KMS-11 (cell line): ENCODE results near the gene GADL1.

Experiments used
- H2AFZ ChIP-seq: fragments of 200-600 bp; sonication (generic); 2 replicates; pipeline ENCODE4 v1.6.1; 2016; ENCODE audit warnings: antibody characterized with exemption, mixed run types, low read depth
- H3K27ac ChIP-seq: fragments of 200-600 bp; sonication (generic); 2 replicates; pipeline ENCODE4 v1.6.1; 2016; ENCODE audit warnings: mild to moderate bottlenecking, mixed run types
- H3K27me3 ChIP-seq: fragments of 200-600 bp; sonication (generic); 2 replicates; pipeline ENCODE4 v1.6.1; 2017; ENCODE audit warnings: mild to moderate bottlenecking, low read depth, mixed run types, moderate library complexity; ENCODE audit not compliant: insufficient read depth
- H3K36me3 ChIP-seq: fragments of 200-600 bp; sonication (generic); 2 replicates; pipeline ENCODE4 v1.6.1; 2017; ENCODE audit warnings: mild to moderate bottlenecking, mixed run types; ENCODE audit not compliant: insufficient read depth
- H3K4me1 ChIP-seq: fragments of 200-600 bp; sonication (generic); 2 replicates; pipeline ENCODE4 v1.6.1; 2016; ENCODE audit warnings: mild to moderate bottlenecking, low read depth, mixed run types; ENCODE audit not compliant: poor library complexity, severe bottlenecking
- H3K4me2 ChIP-seq: fragments of 200-600 bp; sonication (generic); 2 replicates; pipeline ENCODE4 v1.7.0; 2016; ENCODE audit warnings: mild to moderate bottlenecking, mixed run types
- H3K4me3 ChIP-seq: fragments of 200-600 bp; sonication (generic); IDR thresholded peaks from 2 replicates; pipeline ENCODE4 v1.6.1; 2017; ENCODE audit warnings: low read depth, low read length, mixed read lengths; ENCODE audit not compliant: insufficient read depth
- H3K79me2 ChIP-seq: fragments of 200-600 bp; sonication (generic); 2 replicates; pipeline ENCODE4 v1.6.1; 2016; ENCODE audit warnings: low read depth, mixed run types; ENCODE audit not compliant: insufficient read depth
- H3K9ac ChIP-seq: fragments of 200-600 bp; sonication (generic); 2 replicates; pipeline ENCODE4 v1.6.1; 2016; ENCODE audit warnings: mild to moderate bottlenecking, mixed run types
- H4K20me1 ChIP-seq: fragments of 200-600 bp; sonication (generic); 2 replicates; pipeline ENCODE4 v1.6.1; 2016; ENCODE audit warnings: mild to moderate bottlenecking, mixed run types; ENCODE audit not compliant: insufficient read depth
- CTCF ChIP-seq: fragments of 200-600 bp; sonication (generic); conservative IDR thresholded peaks from 2 replicates; pipeline ENCODE4 v1.6.1; 2017; ENCODE audit warnings: low read depth, mild to moderate bottlenecking, antibody characterized with exemption, low read length, moderate library complexity, mixed read lengths

GADL1 gene

DNA sequence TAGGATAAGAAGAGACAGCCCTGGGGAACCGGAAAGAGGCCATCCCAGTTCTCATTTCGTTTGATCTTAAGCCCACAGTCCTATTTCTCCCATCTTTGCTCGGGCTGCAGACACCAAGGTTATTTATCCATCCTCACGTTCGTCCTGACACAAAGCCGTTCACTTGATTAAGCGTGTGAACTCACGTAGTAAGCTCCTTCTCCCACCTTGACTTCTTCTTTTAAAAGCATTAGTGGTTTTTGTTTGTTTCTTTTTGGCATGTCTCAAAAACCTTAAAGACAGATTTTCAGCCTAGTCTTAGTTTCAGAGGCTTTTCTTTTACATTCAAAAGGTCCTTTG lies 217.1 kb downstream of the GADL1 start:
- Histone ChIP-seq H4K20me1 (no peaks in the 10 kb centered on the region), H3K4me1 (no peaks in the 10 kb centered on the region), H3K9ac (no peak overlapping the region), H3K36me3 (no peaks in the 10 kb centered on the region), H3K4me3 (no peak overlapping the region), H3K27me3 (no peaks in the 10 kb centered on the region), H2AFZ (no peak overlapping the region), H3K4me2 (no peak overlapping the region), H3K79me2 (no peaks in the 10 kb centered on the region), H3K27ac (no peak overlapping the region)
- TF ChIP-seq CTCF = no peak

DNA sequence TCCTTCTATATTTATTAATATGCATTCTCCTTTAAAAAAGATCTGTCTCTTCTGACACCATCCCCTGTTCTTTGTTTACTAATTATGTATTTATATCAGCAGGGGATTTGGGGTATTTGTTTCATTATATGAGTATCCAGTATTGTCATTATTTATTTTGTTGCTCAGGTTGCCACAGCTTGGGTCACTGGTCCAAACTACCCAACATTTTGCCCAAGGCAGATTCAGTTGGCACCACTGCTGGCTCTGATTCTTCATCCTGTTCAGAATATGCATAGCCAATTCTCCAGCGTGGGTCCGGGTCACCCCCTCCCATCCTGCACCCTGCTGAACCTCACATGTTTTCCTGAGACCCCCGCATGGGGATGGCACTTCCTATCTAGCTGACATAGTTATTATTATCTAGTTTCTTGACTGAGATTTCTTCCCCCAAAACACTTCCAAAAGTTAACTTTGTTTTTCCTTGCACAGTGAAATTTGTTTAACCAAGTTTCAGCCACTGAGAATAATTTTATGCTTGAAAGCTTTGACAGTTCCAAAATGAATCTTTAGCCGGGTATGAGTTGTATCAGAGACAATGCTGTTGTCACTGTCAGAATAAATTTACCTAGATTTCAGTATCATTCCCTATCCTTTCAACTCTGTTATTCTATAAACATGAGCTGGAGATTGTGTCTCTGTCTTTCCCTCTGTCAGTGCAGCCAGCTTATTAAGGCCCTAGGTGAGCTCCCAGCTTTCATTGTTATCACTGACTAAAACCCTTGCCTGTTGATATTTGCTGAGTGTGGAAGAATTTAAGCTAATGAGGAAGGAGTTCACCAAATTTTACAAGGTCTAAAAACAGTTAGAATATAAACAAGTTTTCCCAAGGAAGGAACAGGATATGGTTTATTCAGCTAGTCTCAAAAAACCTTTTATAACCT lies 217.8 kb downstream of the GADL1 start:
- Histone ChIP-seq H4K20me1 (no peaks in the 10 kb centered on the region), H3K4me3 (no peak overlapping the region), H3K27ac (no peak overlapping the region), H3K4me2 (no peak overlapping the region), H3K27me3 (no peaks in the 10 kb centered on the region), H3K9ac (no peak overlapping the region), H3K36me3 (no peaks in the 10 kb centered on the region), H2AFZ (no peak overlapping the region), H3K79me2 (no peaks in the 10 kb centered on the region), H3K4me1 (no peaks in the 10 kb centered on the region)
- no peak for TF ChIP-seq CTCF
